ENCODE measurements around the gene KLHL11. TPM values are rescaled to one million over a fixed set of nuclear protein-coding genes. Genes with fewer than 3 reads are reported as not detected.

The KLHL11 gene
- total and polyA plus RNA-seq, 2 experiments from 2014 or later = 21.3 to 29.2 TPM

GRCh38 chr17:41894791-41895331 is 29.6 kb upstream of the KLHL11 start:
- Histone ChIP-seq H3K27me3 (no peaks in the 10 kb centered on the region), H3K36me3 (peaks cover 54% of the 10 kb centered on the region), H3K4me1 (ENCODE audit: low read depth) (no peaks in the 10 kb centered on the region), H3K27ac (peak overlapping the region; percentile 48), H3K9me3 (ENCODE audit: low read depth) (no peaks in the 10 kb centered on the region), H3K4me3 (no peak overlapping the region)
- TF ChIP-seq CTCF (IDR thresholded peaks at IDR 0.05; ENCODE audit: low read depth, low read length) = no peak
- DNase-seq (ENCODE audit: low read depth in 1 of 2, low spot score in 1 of 2) = peak in 1 of 2 donors; percentile 63

GRCh38 chr17:41893384-41893783 is 28.2 kb upstream of the KLHL11 start:
- Histone ChIP-seq H3K27ac (no peak overlapping the region), H3K9me3 (ENCODE audit: low read depth) (no peaks in the 10 kb centered on the region), H3K36me3 (peaks cover 56% of the 10 kb centered on the region), H3K4me1 (ENCODE audit: low read depth) (no peaks in the 10 kb centered on the region), H3K4me3 (no peak overlapping the region), H3K27me3 (no peaks in the 10 kb centered on the region)
- no peak for DNase-seq (ENCODE audit: low read depth in 1 of 2, low spot score in 1 of 2)
- no peak for TF ChIP-seq CTCF (IDR thresholded peaks at IDR 0.05; ENCODE audit: low read depth, low read length)

- Histone ChIP-seq H3K4me1 (ENCODE audit: low read depth) (no peaks in the 10 kb centered on the region), H3K9me3 (ENCODE audit: low read depth) (no peaks in the 10 kb centered on the region), H3K4me3 (no peak overlapping the region), H3K27ac (no peak overlapping the region), H3K36me3 (peaks cover 55% of the 10 kb centered on the region), H3K27me3 (no peaks in the 10 kb centered on the region)
- DNase-seq (ENCODE audit: low read depth in 1 of 2, low spot score in 1 of 2) = no peak
- TF ChIP-seq CTCF (IDR thresholded peaks at IDR 0.05; ENCODE audit: low read depth, low read length) = no peak
Observed at GRCh38 chr17:41892021-41892376, 26.8 kb upstream of the KLHL11 start.

GRCh38 chr17:41891135-41892020 is 26.2 kb upstream of the KLHL11 start:
- no peaks in the 10 kb centered on the region for H3K27me3 ChIP-seq
- no peaks in the 10 kb centered on the region for H3K9me3 ChIP-seq (ENCODE audit: low read depth)
- no peak overlapping the region for H3K4me3 ChIP-seq
- no peak for TF ChIP-seq CTCF (IDR thresholded peaks at IDR 0.05; ENCODE audit: low read depth, low read length)
- DNase-seq (ENCODE audit: low read depth in 1 of 2, low spot score in 1 of 2) = no peak
- peaks cover 56% of the 10 kb centered on the region for H3K36me3 ChIP-seq
- no peaks in the 10 kb centered on the region for H3K4me1 ChIP-seq (ENCODE audit: low read depth)
- no peak overlapping the region for H3K27ac ChIP-seq

GRCh38 chr17:41888332-41888965 is 23.2 kb upstream of the KLHL11 start:
- Histone ChIP-seq H3K27ac (no peak overlapping the region), H3K4me1 (ENCODE audit: low read depth) (no peaks in the 10 kb centered on the region), H3K36me3 (peaks cover 73% of the 10 kb centered on the region), H3K27me3 (no peaks in the 10 kb centered on the region), H3K9me3 (ENCODE audit: low read depth) (no peaks in the 10 kb centered on the region), H3K4me3 (no peak overlapping the region)
- no peak for TF ChIP-seq CTCF (IDR thresholded peaks at IDR 0.05; ENCODE audit: low read depth, low read length)
- DNase-seq (ENCODE audit: low read depth in 1 of 2, low spot score in 1 of 2) = no peak
